HG03280 (cell line): ENCODE data around the gene ACACA.

Source experiments
- ATAC-seq: cut with Tn5 transposase; IDR thresholded peaks from one replicate; pipeline ENCODE4 v1.9.1; 2021; ENCODE audit warnings: mild to moderate bottlenecking, moderate library complexity; ENCODE audit not compliant: unreplicated experiment

The ACACA gene

DNA sequence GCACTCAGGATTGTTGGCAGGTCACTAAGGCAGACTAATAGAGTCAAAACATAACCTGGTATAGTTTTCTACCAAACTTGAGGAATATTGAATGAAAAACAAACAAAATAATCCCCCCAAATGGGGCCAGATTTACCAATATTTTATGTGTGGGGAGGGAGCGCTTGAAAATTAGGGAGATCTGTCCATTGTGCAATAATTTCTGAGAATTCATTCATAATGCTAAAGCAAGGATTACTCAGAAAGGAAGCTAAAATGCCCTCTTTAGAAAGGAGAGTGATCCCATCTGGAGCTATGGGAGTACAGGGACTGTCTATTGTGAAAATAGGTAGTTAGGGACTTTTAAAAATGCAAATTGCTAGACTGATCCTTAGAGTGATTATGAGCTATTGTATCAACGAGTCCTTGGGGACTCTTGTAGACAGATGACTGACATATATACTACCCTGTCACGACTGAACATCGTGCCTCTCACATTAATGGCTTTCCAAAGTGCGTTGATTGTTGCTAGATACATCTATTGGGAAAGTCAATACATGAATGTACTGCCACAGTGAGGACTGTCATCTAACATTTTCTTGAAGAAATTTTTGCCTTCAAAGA lies 264.2 kb downstream of the ACACA start:
- no peak for ATAC-seq

- ATAC-seq, result no peak
These were observed 268.0 kb downstream of the ACACA start for GRCh38 chr17:37138571-37139120.

- no peak for ATAC-seq
These were observed 268.6 kb downstream of the ACACA start for GRCh38 chr17:37137906-37138514.

DNA sequence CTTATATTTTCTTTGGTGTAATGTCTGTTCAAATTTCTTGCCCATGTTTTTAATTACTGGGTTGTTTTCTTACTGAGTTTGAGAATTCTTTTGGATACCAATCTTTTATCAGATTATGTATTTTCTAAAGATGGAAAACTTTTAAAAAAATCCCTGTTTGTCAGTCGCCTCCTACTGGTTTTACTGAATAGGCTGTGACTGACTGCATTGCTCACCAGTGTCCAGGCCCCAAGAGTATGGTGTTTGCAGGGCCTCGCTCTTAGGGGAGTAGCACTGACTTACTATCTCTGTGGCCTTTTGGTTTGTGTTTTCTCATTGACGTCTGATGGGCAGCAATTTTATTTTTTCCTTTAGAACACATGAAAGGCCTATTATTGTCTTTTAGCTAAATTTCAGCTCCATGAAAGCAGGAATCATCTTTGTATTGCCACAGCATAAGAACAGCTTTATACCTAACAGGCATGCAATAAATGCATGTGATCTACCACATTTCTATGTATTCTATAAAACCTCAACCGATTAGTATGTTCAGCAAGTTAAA lies 269.5 kb downstream of the ACACA start:
- ATAC-seq, result no peak

GRCh38 chr17:37135576-37135975 lies 271.1 kb downstream of the ACACA start:
- ATAC-seq, result no peak

DNA sequence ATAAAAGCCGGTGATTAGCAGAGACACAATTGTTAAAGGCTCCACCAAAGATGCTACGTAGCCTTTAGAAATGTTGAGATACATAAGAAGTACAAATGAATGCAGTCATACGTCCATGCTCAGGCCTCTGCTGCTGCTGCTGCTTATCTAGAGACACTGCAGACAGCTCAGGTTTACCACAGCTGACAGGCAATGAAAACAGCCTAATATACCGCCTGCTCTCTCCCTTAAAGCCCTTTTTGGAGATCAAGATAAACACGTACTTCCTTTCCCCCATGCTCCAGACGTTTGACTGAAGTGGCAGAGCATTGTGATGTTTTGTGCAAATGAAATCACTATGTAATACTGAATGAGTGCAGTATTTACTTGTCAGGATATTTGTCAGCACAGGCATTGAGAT lies 272.6 kb downstream of the ACACA start:
- no peak for ATAC-seq

- ATAC-seq, result no peak
These were observed 273.5 kb downstream of the ACACA start for GRCh38 chr17:37133136-37133535.

DNA sequence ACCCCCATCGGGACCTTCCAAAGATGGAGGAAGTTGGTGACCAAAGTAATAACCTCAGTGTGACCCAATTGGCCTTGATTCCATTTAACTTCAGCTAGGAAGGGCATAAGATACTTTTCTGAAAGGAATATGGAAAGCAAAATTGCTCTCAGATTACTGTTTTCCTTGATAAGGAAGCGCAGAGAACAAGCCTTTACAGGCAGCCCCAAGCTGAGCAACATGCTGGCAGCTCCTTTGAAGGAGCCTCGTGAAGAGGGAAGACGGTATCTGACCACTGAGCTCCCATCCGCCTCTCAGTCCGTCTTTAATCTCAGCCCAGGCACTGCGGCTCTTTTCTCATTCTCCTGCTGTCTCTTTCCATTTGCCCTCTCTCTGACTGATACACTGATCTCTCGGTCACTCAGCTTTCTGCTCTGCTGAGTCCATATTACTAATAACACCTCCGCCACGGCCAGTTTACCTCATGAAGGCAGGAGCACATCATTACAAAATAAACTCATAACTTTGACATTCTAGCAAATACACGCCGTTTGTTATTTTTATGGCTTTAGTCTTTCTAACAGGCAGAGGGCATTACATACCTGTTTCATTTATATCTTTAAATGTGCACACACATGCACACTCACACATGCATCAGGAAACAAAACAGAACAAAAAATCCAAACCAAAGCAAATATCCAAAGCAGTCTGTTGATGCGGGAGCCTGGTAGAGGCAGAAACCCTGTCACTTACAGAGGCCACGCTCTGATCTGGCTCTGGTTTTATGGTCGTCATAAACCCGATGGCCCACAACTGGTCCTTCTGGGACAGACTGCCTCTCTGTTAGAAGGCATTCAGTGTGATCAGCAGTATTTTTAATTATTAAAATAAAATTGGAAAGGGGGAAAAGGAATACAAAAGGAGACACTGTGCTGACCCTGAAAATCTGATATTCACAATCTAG lies 274.7 kb downstream of the ACACA start:
- ATAC-seq, result no peak

- no peak for ATAC-seq
These were observed 275.6 kb downstream of the ACACA start for GRCh38 chr17:37130984-37131446.

DNA sequence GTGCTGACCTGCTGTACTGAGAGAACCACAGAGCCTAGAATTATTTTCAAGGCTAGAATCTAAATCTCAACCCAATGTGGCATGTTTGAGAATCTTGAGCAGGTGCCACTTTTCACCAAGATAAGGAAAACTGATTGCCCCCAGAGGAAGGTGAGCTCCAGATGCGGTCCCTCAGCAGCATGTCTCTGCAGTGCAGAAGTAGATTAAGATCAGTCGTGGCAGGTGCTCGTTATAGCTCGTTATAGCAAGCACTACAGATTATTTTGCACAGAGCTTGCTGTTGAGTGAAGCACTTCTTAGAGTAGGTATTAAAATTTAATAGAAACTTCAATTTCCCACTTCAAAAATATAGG lies 281.8 kb downstream of the ACACA start:
- no peak for ATAC-seq

DNA sequence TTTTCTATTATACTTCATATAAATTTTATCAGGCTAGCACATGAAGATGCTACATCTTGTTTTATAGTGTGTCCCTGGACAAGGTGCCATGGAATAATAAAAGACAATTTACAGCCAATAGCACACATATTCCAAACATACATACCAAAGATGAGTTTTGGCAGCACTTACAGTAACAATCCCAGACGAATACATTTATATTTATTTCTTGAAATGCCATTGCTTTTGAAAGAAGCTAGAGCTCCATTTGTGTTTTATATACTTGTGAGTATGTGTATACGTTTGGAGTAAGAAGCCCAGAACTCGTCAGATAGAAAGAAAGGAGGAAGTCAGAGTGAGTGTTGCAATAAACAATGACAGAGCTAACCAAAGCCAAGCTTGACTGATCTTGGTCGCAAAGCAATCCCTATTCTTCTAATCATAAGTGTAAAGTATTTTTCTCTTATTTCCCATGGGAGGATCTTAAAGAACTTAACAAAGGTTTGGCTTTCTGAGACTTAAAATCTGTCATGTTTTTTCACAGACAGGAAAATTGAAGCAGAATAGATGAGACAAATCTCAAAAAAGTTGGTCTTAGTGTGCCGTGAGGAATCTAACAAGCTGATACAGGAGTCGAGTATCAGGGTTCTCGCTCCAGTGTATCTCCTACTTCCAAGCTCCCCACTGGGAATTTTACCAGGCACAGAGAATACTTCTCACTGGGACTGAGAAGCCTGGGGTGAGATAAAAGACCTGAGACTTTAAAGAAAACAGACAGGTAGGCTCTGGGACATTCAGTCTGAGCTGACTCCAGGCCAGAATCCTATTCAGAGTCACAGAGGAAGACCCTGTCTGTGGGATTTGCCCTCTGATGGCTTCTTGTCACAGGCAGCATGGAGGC lies 282.5 kb downstream of the ACACA start:
- no peak for ATAC-seq

DNA sequence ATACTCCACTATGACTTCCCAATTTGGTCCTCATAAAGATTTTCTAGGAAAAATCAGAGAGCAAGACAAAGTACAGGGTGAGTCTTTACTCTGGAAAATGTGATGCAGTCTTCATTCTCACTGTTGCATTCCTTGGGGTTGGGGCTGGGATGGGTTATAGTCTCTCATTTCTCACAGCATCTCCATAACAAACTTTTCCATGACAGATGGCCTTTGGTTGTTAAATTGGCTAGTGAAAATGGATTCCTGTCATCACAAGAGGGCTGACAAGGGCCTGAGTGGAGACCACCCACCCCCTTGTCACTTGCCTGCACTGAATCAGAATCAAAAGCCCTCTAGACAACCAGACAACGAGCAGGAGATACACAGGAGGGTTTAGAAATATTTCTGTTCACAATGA lies 283.2 kb downstream of the ACACA start:
- no peak for ATAC-seq

- ATAC-seq, result no peak
These were observed 285.0 kb downstream of the ACACA start for GRCh38 chr17:37121616-37122015.

DNA sequence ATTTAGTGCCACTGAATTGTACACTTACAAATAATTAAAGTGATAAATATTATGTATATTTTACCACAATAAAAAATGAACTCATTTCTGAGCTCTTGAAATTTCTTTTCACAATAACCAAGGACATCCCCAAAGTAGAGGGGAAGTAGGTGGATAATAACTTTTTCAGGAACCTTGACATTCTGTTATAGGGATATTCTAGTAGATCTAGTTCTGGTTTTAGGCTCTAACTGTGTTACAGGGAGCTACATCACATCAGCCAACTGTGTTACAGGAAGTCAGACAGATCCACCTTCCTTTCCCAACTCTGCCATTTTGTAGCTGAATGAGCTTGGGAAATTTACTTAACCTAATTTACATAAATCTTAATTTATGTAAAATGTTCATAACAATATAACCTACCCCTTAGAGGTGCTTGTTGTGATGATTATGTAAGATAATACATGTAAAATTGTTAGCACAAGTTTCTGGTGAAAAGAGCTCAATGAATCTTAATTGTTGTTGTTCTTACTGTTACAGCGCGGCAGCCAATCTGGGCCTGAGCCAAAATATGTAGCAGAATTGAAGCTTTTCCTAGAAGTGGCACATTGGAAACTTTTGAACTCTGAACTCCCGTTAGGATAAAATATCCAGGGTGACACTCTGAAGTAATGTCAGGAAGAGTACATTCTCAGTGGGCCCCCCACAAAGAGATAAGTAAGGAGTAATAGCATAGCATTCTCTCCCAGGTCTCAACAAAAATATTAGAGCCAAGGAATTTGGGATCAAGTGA lies 288.1 kb downstream of the ACACA start:
- no peak for ATAC-seq

GRCh38 chr17:37117373-37118142 lies 289.1 kb downstream of the ACACA start:
- ATAC-seq, result no peak

DNA sequence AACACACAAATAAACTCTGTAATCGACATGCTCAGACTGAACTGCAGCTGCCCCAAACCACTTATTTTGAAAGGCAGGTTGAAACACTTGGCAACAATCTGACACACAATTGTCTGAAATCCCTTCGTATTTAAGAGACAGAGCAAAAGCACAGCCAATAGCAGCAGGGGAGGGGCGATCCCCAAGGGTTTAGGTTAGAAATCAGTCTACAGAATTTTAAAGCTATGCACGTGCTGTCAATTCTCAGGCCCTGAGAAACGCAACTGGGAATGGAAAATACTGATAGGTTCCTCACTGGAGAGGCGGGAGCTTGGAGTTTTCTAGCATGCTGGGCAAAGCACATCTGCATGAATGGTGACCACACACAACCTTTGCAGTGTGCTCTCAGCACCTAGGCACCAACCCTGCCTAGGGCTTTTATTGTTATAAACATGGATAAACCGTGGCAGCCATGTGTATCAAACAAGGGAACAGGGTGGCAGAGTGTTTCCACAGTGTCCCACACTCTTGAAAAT lies 289.9 kb downstream of the ACACA start:
- ATAC-seq, result no peak

- no peak for ATAC-seq
These were observed 295.3 kb downstream of the ACACA start for GRCh38 chr17:37111329-37111728.

- no peak for ATAC-seq
These were observed 295.9 kb downstream of the ACACA start for GRCh38 chr17:37110746-37111145.
